ENCODE measurements around the gene PMPCA. TPM values are rescaled to one million over a fixed set of nuclear protein-coding genes. Genes with fewer than 3 reads are reported as not detected.

The PMPCA gene
- total and polyA plus RNA-seq, 7 donors, result 22.9 to 49.9 (median 27.1) TPM

DNA sequence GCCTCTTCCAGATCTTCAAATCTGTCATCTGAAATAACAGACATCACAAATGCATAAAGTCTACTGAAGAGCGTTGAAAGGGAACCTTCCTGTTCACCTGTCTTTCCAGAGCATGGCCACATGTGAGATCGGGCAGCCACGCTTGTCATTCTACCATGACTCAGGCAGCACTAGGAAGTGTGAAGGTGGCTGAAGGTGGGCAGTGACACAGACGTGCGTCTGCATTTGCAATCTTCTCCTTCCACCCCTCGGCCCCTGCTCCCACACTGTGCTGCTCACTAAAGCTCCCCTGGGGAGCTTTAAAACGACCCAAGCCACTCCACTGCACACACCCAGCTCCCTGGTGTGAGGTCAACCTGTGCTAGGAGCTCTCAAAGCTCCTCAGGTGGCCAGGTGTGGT is 2.5 kb upstream of the PMPCA start:
- no peak overlapping the region for H3K27ac ChIP-seq
- no peak for DNase-seq
- intact Hi-C loops (cut with DNase I), result no loop called here
- no peak for TF ChIP-seq POLR2AphosphoS5 (IDR thresholded peaks at IDR 0.05)
- TF ChIP-seq POLR2A (IDR thresholded peaks at IDR 0.05), result no peak
- TF ChIP-seq, protein P1, sequence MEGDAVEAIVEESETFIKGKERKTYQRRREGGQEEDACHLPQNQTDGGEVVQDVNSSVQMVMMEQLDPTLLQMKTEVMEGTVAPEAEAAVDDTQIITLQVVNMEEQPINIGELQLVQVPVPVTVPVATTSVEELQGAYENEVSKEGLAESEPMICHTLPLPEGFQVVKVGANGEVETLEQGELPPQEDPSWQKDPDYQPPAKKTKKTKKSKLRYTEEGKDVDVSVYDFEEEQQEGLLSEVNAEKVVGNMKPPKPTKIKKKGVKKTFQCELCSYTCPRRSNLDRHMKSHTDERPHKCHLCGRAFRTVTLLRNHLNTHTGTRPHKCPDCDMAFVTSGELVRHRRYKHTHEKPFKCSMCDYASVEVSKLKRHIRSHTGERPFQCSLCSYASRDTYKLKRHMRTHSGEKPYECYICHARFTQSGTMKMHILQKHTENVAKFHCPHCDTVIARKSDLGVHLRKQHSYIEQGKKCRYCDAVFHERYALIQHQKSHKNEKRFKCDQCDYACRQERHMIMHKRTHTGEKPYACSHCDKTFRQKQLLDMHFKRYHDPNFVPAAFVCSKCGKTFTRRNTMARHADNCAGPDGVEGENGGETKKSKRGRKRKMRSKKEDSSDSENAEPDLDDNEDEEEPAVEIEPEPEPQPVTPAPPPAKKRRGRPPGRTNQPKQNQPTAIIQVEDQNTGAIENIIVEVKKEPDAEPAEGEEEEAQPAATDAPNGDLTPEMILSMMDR (IDR thresholded peaks at IDR 0.05), result no peak
- no peak for TF ChIP-seq EP300 (IDR thresholded peaks at IDR 0.05)
- H3K36me3 ChIP-seq, result peaks cover 6 to 51% (median 28%) of the 10 kb centered on the region in 4 donors
- WGBS, 2 donors, result 87 to 89% methylated on average over 7 of the region's 7 CpGs
- no peaks in the 10 kb centered on the region for H3K27me3 ChIP-seq
- no peak overlapping the region for H3K4me3 ChIP-seq
- H3K9me3 ChIP-seq, result no peaks in the 10 kb centered on the region
- peaks cover 0 to 28% (median 23%) of the 10 kb centered on the region in 4 donors for H3K4me1 ChIP-seq

DNA sequence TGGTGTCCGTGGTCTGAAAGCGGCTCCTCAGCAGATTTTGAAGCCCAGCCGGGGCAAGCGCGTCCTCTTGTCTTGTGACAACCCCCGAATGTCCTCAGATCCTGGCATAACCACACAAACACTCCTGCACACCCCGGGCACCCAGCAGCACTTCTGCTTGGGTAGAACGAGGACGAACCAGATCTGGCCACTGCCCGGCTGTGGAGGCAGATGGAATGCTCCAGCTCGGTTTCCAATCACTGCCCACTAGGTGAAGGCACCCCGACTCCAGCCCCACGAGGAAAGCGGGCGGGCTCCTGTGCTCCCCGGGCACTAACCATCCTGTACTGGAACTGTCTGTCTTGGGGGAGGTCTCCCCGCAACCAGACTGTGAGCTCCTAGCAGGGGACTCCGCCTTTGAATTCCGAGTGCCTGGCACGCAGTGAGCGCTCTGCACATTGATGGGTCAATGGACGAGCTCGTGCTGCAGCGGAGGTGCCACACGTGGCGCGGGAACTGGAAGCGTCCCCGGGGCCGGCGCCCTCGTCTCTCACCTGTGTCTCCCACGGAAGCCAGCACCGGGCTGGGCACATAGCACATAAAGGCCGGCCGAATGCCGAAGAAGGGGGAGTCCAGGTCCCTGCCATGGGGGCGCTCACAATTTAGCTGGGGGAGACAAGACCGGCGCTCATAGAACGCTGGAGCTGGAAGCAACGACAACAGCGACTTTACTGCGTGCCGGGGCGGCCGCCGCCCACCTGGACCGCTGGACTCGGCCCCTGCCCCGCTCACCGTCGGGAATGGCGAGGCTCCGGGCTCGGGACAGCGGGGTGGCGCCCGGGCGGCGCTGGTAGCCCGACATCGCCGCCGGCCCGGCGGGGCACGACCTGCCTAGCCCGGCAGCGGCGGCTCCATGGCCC is 652 bp upstream of the PMPCA start:
- no peaks in the 10 kb centered on the region for H3K27me3 ChIP-seq
- H3K27ac ChIP-seq, result peak overlapping the region; percentile 72 to 89 (median 82)
- H3K4me3 ChIP-seq, result peak overlapping the region; percentile 61 to 98 (median 88)
- H3K4me1 ChIP-seq, result peaks cover 0 to 28% (median 23%) of the 10 kb centered on the region in 4 donors
- no peak for DNase-seq
- H3K36me3 ChIP-seq, result peaks cover 13 to 56% (median 44%) of the 10 kb centered on the region in 4 donors
- intact Hi-C loops (cut with DNase I), result loop anchor here (5.0 kb wide), 1 partner anchor 72 kb away; the partner anchor contains the start of gene SEC16A
- no peaks in the 10 kb centered on the region for H3K9me3 ChIP-seq
- WGBS, 2 donors, result 10 to 12% methylated on average over 71 of the region's 71 CpGs
- no peak for TF ChIP-seq POLR2A (IDR thresholded peaks at IDR 0.05)
- no peak for TF ChIP-seq EP300 (IDR thresholded peaks at IDR 0.05)
- no peak for TF ChIP-seq POLR2AphosphoS5 (IDR thresholded peaks at IDR 0.05)
- TF ChIP-seq, protein P1 (IDR thresholded peaks at IDR 0.05), result no peak

DNA sequence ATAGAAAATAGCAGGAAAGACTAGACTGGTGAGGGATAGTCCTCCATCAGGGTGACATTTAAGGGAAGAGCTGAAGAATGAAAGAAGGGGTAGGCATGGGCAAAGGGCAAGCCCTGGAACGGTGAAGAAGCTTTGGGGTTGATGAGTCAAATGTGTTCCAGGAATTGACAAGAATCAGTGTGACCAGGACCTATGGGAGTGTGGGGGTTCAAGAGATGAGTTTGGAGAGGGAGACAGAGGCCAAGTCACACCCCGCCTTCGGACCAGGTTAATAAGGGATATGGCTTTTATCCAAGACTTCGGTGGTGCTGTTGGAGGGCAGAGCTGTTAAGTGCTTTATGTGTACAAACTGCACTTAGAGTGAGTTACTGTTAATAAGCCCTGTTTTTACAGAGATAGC is 920 bp downstream of the PMPCA start:
- intact Hi-C loops (cut with DNase I), result loop anchor here (5.0 kb wide), 1 partner anchor 71 kb away; the partner anchor contains the start of gene SEC16A
- whole genome bisulfite sequencing, 2 donors, result 14 to 52% methylated on average over 4 of the region's 4 CpGs
- Histone ChIP-seq H3K4me3 (peak overlapping the region; percentile 80 to 98 (median 95)), H3K36me3 (peaks cover 15 to 56% (median 42%) of the 10 kb centered on the region in 4 donors), H3K9me3 (no peaks in the 10 kb centered on the region), H3K27me3 (no peaks in the 10 kb centered on the region), H3K27ac (peak overlapping the region in 1 of 4 donors; percentile 85), H3K4me1 (peaks cover 0 to 28% (median 23%) of the 10 kb centered on the region in 4 donors)
- DNase-seq, result no peak
- TF ChIP-seq POLR2A (IDR thresholded peaks at IDR 0.05), result no peak
- TF ChIP-seq POLR2AphosphoS5 (IDR thresholded peaks at IDR 0.05), result no peak

DNA sequence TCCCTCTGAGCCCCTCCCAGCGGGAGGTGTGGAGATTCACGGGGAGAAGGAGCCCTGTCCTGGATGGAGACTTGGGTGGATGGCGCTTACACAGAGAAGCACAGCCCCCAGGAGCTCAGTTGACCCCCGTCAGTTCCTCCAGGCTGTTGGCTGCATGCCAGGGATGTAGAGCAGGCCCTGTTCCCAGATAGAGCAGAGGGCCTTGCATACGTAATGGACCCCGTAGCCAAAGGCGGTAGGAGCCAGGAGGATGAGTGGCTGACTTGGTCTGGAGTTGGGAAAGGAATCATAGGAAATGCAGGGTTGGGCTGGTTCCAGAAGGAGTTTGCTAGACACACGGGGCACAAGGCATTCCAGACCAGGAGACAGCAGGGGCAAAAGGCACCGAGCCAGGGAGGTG is 2.5 kb downstream of the PMPCA start:
- 82 to 83% methylated on average over 9 of the region's 9 CpGs for WGBS, 2 donors
- Histone ChIP-seq H3K27ac (no peak overlapping the region), H3K36me3 (peaks cover 27 to 56% (median 47%) of the 10 kb centered on the region in 4 donors), H3K4me3 (no peak overlapping the region), H3K27me3 (no peaks in the 10 kb centered on the region), H3K9me3 (no peaks in the 10 kb centered on the region), H3K4me1 (peaks cover 0 to 28% (median 23%) of the 10 kb centered on the region in 4 donors)
- TF ChIP-seq EP300 (IDR thresholded peaks at IDR 0.05) (no peak), POLR2A (IDR thresholded peaks at IDR 0.05) (no peak), POLR2AphosphoS5 (IDR thresholded peaks at IDR 0.05) (no peak)
- TF ChIP-seq, protein P1 (IDR thresholded peaks at IDR 0.05), result no peak
- intact Hi-C loops (cut with DNase I), result loop anchor here (5.0 kb wide), 1 partner anchor 69 kb away; the partner anchor contains the start of gene SEC16A
- DNase-seq, result no peak

DNA sequence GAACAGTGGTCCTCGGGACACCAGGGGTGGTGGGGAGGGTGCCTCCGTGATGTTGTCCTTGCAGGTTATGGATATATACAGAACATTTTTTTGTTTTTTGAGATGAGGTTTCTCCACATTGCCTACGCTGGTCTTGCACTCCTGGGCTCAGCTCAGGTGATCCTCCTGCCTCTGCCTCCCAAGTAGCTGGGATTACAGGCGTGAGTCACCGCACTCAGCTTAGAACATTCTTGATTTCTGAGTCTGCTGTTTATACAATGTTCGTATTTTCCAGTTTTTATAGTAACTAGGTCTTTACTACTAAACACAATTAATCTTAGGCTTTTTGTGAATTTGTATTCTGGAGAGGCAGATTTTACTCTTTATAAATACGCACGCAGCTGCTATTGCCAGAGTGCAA is 6.0 kb downstream of the PMPCA start:
- H3K27me3 ChIP-seq, result no peaks in the 10 kb centered on the region
- no peak for TF ChIP-seq POLR2AphosphoS5 (IDR thresholded peaks at IDR 0.05)
- TF ChIP-seq POLR2A (IDR thresholded peaks at IDR 0.05), result no peak
- TF ChIP-seq, protein P1 (IDR thresholded peaks at IDR 0.05), result no peak
- TF ChIP-seq EP300 (IDR thresholded peaks at IDR 0.05), result no peak
- H3K36me3 ChIP-seq, result peaks cover 41 to 91% (median 80%) of the 10 kb centered on the region in 4 donors
- no peaks in the 10 kb centered on the region for H3K9me3 ChIP-seq
- WGBS, 2 donors, result 96 to 97% methylated on average over 8 of the region's 8 CpGs
- intact Hi-C loops (cut with DNase I), result no loop called here
- no peak overlapping the region for H3K27ac ChIP-seq
- no peak for DNase-seq
- no peak overlapping the region for H3K4me3 ChIP-seq
- peaks cover 0 to 7% (median 5%) of the 10 kb centered on the region in 4 donors for H3K4me1 ChIP-seq
